SKM-1 (cell line): ENCODE results near the gene RNF150.
A peak's percentile ranks its signal among the peaks of the same experiment; 100 is the strongest.
"Not testable (repeated sequence)": the region's sequence is repeated elsewhere in the genome, so short reads cannot be mapped to it uniquely, and the experiment has no call there.

ENCODE experiments used
- DNase-seq: peaks from one replicate; lab custom pipeline; 2025; ENCODE audit not compliant: unreplicated experiment; lab: John Stamatoyannopoulos, UW

Gene RNF150

GRCh38 chr4:141133146-141133998 lies at the start of gene RNF150:
RNF150 (minus strand) TSS chr4:141133469.
- DNase-seq: no peak

GRCh38 chr4:141180991-141181761 lies 47.9 kb upstream of the RNF150 start:
- DNase-seq: no peak

GRCh38 chr4:141179474-141180373 lies 46.5 kb upstream of the RNF150 start:
- no peak for DNase-seq

- no peak for DNase-seq
Observed at GRCh38 chr4:141177171-141177570, 43.9 kb upstream of the RNF150 start.

GRCh38 chr4:141174457-141174856 lies 41.2 kb upstream of the RNF150 start:
- DNase-seq: no peak

- no peak for DNase-seq
Observed at GRCh38 chr4:141170671-141171070, 37.4 kb upstream of the RNF150 start.

GRCh38 chr4:141169391-141169790 lies 36.1 kb upstream of the RNF150 start:
- no peak for DNase-seq

- DNase-seq: not testable (repeated sequence)
Observed at GRCh38 chr4:141165001-141165400, 31.7 kb upstream of the RNF150 start.

- DNase-seq: no peak
Observed at GRCh38 chr4:141159027-141159426, 25.8 kb upstream of the RNF150 start.

GRCh38 chr4:141158219-141158618 lies 24.9 kb upstream of the RNF150 start:
- no peak for DNase-seq

- no peak for DNase-seq
Observed at GRCh38 chr4:141155586-141155985, 22.3 kb upstream of the RNF150 start.

GRCh38 chr4:141154725-141155124 lies 21.5 kb upstream of the RNF150 start:
- no peak for DNase-seq

- DNase-seq: no peak
Observed at GRCh38 chr4:141153751-141154510, 20.7 kb upstream of the RNF150 start.

GRCh38 chr4:141144207-141144606 lies 10.9 kb upstream of the RNF150 start:
- DNase-seq: no peak

GRCh38 chr4:141142423-141142822 lies 9.2 kb upstream of the RNF150 start:
- peak; percentile 47 for DNase-seq

GRCh38 chr4:141140391-141141200 lies 7.3 kb upstream of the RNF150 start:
- no peak for DNase-seq

GRCh38 chr4:141133999-141134995 lies 1.0 kb upstream of the RNF150 start:
- DNase-seq: no peak

- DNase-seq: no peak
Observed at GRCh38 chr4:141132709-141133145, 542 bp downstream of the RNF150 start.
